ENCODE measurements around the gene MAN1C1. TPM values are rescaled to one million over a fixed set of nuclear protein-coding genes. Genes with fewer than 3 reads are reported as not detected.

MAN1C1 gene
- total and polyA plus RNA-seq, 10 of the 15 experiments (the other 5 are each of a cell fraction or from before 2014, with no cell fraction given) = 0.12 to 0.56 (median 0.22) TPM; not detected in 3

- no peak for TF ChIP-seq NR2C2 (IDR thresholded peaks at IDR 0.05; ENCODE audit: borderline replicate concordance, control insufficient read depth, insufficient read length, low read depth)
Observed at GRCh38 chr1:25680701-25681100, 64.1 kb downstream of the MAN1C1 start (continued).

GRCh38 chr1:25682059-25682601 is 65.5 kb downstream of the MAN1C1 start:
- Histone ChIP-seq H3K27me3 (replicated peaks in 1 of 2; ENCODE audit: control insufficient read depth in 2 of 2, insufficient read depth in 2 of 2, low read length in 1 of 2) (peaks cover 4 to 10% of the 10 kb centered on the region in 2 experiments), H3K36me3 (ENCODE audit: control insufficient read depth in 2 of 2, insufficient read depth in 2 of 2, low read length in 1 of 2) (no peaks in the 10 kb centered on the region), H3K4me1 (ENCODE audit: control insufficient read depth, insufficient read depth, low read length) (no peaks in the 10 kb centered on the region), H3K27ac (ENCODE audit: control insufficient read depth, insufficient read depth) (no peak overlapping the region), H3K9ac (ENCODE audit: control insufficient read depth, insufficient read depth, low read length) (no peak overlapping the region), H3K4me3 (no peak overlapping the region), H2AFZ (ENCODE audit: control insufficient read depth, low read depth, low read length) (no peak overlapping the region), H3K79me2 (ENCODE audit: control insufficient read depth, insufficient read depth, low read length) (no peaks in the 10 kb centered on the region), H3K4me2 (ENCODE audit: control insufficient read depth, insufficient read depth) (no peak overlapping the region), H4K20me1 (ENCODE audit: control insufficient read depth, insufficient read depth) (no peaks in the 10 kb centered on the region), H3K9me3 (replicated peaks; ENCODE audit: control insufficient read depth, insufficient read depth, low read length) (no peaks in the 10 kb centered on the region; the same call in 1 of the 3 replicates)
- POLR2A ChIA-PET = no interaction called here
- ATAC-seq (no peak), FAIRE-seq (no peak), DNase-seq (ENCODE audit: low read depth, low spot score) (no peak)
- in situ Hi-C loops (cut with MboI) (no loop called here), intact Hi-C loops (cut with micrococcal nuclease; ENCODE audit: unreplicated experiment) (no loop called here)
- WGBS (ENCODE audit: insufficient coverage, insufficient replicate concordance, low lambda C conversion rate, missing lambda C conversion rate) = 44% methylated on average over 6 of the region's 6 CpGs
- TF ChIP-seq ZNF592 (IDR thresholded peaks at IDR 0.05) = no peak
- no peak for TF ChIP-seq NFIC (IDR thresholded peaks at IDR 0.05; ENCODE audit: low read depth, low read length)
- TF ChIP-seq EZH2 (IDR thresholded peaks at IDR 0.05; ENCODE audit: borderline replicate concordance, control insufficient read depth, low read depth, low read length) = no peak
- no peak for TF ChIP-seq BMI1 (IDR thresholded peaks at IDR 0.05; ENCODE audit: borderline replicate concordance)
- TF ChIP-seq CEBPZ (IDR thresholded peaks at IDR 0.05; ENCODE audit: low read depth, low read length) = no peak
- TF ChIP-seq KLF5 (IDR thresholded peaks at IDR 0.05; ENCODE audit: partially characterized antibody) = no peak
- no peak for TF ChIP-seq LARP7 (IDR thresholded peaks at IDR 0.05)
- TF ChIP-seq BCL3 (IDR thresholded peaks at IDR 0.05; ENCODE audit: borderline replicate concordance, insufficient read depth, low read depth, low read length, poor library complexity, severe bottlenecking) = no peak
- no peak for TF ChIP-seq ZZZ3 (IDR thresholded peaks at IDR 0.05; ENCODE audit: control insufficient read depth, insufficient read length, low read depth)
- no peak for TF ChIP-seq KDM1A (IDR thresholded peaks at IDR 0.05; ENCODE audit: borderline replicate concordance)
- no peak for TF ChIP-seq ZSCAN29 (IDR thresholded peaks at IDR 0.05)
- no peak for TF ChIP-seq SP1 (IDR thresholded peaks at IDR 0.05; ENCODE audit: low read depth, low read length)
- CTCF ChIA-PET = interaction anchor here (1.0 kb wide), 1 partner anchor 84 kb away, joined by 3 read pairs; no protein-coding TSS in a partner anchor
- no TSS peak for BruUV-seq (replicated peaks)
- SMC1A ChIA-PET (ENCODE audit: uncharacterized antibody, unreplicated experiment) = no interaction called here
- RAD21 ChIA-PET (ENCODE audit: unreplicated experiment) = interaction anchor here (0.5 kb wide), 1 partner anchor 1384 kb away, joined by 4 read pairs; no protein-coding TSS in a partner anchor

Data from GM12878 (cell line).